ENCODE results near the gene NAALADL2.

The NAALADL2 gene

GRCh38 chr3:175224051-175224450 is 364.9 kb downstream of the NAALADL2 start:
- DNase-seq (ENCODE audit: low read depth): no peak
- no peak overlapping the region for H3K4me3 ChIP-seq (ENCODE audit: control insufficient read depth, low read depth, low read length)
- no peak for TF ChIP-seq CTCF (conservative IDR thresholded peaks at IDR 0.05; ENCODE audit: control insufficient read depth, insufficient read depth, low read depth, low read length)

DNA sequence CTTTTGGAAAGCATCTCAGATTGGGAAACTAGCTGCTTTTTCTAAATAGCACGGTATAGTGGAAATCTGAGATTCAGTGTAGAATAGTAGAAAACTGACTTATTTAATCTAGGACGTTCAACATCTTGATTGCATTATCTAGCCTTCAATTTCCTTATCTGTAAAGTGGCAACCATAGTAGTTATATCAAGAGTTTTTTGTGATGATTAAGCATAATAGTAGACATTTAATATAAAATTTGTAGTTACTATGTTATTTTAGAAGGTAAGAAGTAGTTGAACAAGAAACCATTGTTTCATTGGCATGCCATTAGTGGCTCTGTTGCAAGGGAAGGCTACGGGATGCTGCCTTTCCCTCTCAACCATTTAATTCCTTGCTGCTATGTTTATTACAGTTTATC is 367.3 kb downstream of the NAALADL2 start:
- DNase-seq (ENCODE audit: low read depth): no peak
- H3K4me3 ChIP-seq (ENCODE audit: control insufficient read depth, low read depth, low read length): no peak overlapping the region
- no peak for TF ChIP-seq CTCF (conservative IDR thresholded peaks at IDR 0.05; ENCODE audit: control insufficient read depth, insufficient read depth, low read depth, low read length)

- TF ChIP-seq CTCF (conservative IDR thresholded peaks at IDR 0.05; ENCODE audit: control insufficient read depth, insufficient read depth, low read depth, low read length): no peak
- DNase-seq (ENCODE audit: low read depth): no peak
- no peak overlapping the region for H3K4me3 ChIP-seq (ENCODE audit: control insufficient read depth, low read depth, low read length)
These were observed 368.0 kb downstream of the NAALADL2 start for GRCh38 chr3:175227126-175227525.

DNA sequence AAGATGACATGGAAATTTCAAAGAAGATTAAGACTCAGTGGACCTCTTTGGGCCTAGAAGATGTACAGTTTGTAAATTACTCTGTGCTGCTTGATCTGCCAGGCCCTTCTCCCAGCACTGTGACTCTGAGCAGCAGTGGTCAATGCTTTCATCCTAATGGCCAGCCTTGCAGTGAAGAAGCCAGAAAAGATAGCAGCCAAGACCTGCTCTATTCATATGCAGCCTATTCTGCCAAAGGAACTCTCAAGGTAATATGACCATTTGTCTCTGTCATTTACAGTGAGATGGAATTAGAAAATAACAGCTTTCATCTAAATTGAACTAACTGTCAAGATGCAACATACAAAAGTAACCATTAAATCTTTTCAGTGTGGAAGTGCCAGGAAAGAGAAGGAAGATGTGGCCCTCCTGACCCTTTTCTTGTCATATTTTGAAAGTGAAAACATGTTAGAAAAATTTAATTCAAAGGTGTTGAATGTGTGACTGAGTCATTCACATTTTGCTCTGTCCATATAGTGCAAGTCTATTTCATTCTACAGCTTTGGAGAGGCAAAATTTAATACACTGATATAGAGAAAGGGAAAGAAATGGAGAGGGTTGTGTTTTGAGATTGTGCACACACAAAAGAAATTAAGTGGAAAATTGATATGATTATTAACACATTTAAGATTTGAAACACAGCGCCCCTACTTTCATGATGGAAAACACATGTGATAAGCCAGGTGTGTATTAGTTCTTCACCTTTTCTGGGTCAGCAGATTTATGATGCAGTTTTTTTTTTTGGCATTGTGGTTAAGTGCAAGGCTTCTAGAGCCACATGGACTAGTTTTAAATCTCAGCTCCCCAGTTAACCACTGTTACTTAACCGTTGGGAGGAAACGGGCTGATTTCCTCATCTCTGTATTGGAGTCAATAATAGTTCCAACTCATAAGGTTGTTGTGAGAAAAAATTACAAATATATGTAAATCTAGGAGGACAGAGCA is 375.1 kb downstream of the NAALADL2 start:
- TF ChIP-seq CTCF (conservative IDR thresholded peaks at IDR 0.05; ENCODE audit: control insufficient read depth, insufficient read depth, low read depth, low read length): no peak
- H3K4me3 ChIP-seq (ENCODE audit: control insufficient read depth, low read depth, low read length): no peak overlapping the region
- no peak for DNase-seq (ENCODE audit: low read depth)

DNA sequence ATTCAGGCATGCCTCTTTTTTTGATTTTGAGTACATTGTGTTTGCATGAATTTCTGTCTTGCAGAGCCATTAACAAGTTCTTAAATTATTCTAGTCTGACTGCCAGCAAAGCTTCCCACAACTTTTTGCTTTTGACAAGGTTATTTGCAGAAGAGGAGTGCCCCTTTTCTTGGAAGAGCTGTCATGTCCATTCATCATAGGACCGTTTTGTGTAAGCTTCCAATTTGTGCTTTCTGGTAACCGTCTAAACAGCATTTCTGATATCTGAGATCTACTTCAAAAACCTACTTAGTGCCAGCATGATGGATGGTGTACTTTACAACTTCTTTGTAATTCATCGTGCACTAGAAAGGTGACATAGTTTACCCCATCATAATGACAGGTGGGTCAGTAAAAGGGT is 379.7 kb downstream of the NAALADL2 start:
- no peak for TF ChIP-seq CTCF (conservative IDR thresholded peaks at IDR 0.05; ENCODE audit: control insufficient read depth, insufficient read depth, low read depth, low read length)
- no peak overlapping the region for H3K4me3 ChIP-seq (ENCODE audit: control insufficient read depth, low read depth, low read length)
- no peak for DNase-seq (ENCODE audit: low read depth)

DNA sequence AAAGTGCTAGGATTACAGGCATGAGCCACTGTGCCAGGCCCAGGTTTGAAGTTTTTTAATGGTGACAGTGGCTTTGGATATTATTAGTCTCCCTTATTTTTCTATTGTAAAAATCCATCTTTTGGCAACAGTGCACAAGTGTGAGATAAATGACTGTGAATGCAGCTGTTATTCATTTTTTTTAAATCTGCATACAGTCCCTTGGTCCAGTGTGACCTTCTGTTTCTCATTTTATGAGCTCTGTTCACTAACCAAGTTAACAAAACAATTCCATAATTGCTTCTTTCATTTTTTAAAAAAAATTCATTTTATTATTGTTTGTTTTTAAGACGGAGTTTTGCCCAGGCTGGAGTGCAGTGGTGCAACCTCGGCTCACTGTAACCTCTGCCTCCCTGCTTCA is 381.8 kb downstream of the NAALADL2 start:
- no peak for TF ChIP-seq CTCF (conservative IDR thresholded peaks at IDR 0.05; ENCODE audit: control insufficient read depth, insufficient read depth, low read depth, low read length)
- DNase-seq (ENCODE audit: low read depth): no peak
- no peak overlapping the region for H3K4me3 ChIP-seq (ENCODE audit: control insufficient read depth, low read depth, low read length)

Measured in fibroblast of mammary gland (primary cell).